ENCODE measurements around the gene ZFHX3.
A peak's percentile ranks its signal among the peaks of the same experiment; 100 is the strongest.

Gene ZFHX3

GRCh38 chr16:72901000-72901627, 146.8 kb downstream of the ZFHX3 start:
- DNase-seq (ENCODE audit: low read depth), result no peak

- DNase-seq (ENCODE audit: low read depth), result no peak
Observed at GRCh38 chr16:72898216-72898825, 149.6 kb downstream of the ZFHX3 start.

GRCh38 chr16:72897707-72898106, 150.2 kb downstream of the ZFHX3 start:
- no peak for DNase-seq (ENCODE audit: low read depth)

- no peak for DNase-seq (ENCODE audit: low read depth)
Observed at GRCh38 chr16:72896485-72897118, 151.3 kb downstream of the ZFHX3 start.

GRCh38 chr16:72895951-72896350, 152.0 kb downstream of the ZFHX3 start:
- DNase-seq (ENCODE audit: low read depth), result no peak

GRCh38 chr16:72894293-72895151, 153.4 kb downstream of the ZFHX3 start:
- no peak for DNase-seq (ENCODE audit: low read depth)

GRCh38 chr16:72891291-72892227, 156.4 kb downstream of the ZFHX3 start:
- DNase-seq (ENCODE audit: low read depth), result no peak

- no peak for DNase-seq (ENCODE audit: low read depth)
Observed at GRCh38 chr16:72890587-72890986, 157.3 kb downstream of the ZFHX3 start.

GRCh38 chr16:72889616-72890582, 158.0 kb downstream of the ZFHX3 start:
- no peak for DNase-seq (ENCODE audit: low read depth)

GRCh38 chr16:72887537-72887936, 160.4 kb downstream of the ZFHX3 start:
- no peak for DNase-seq (ENCODE audit: low read depth)

- no peak for DNase-seq (ENCODE audit: low read depth)
Observed at GRCh38 chr16:72886346-72886974, 161.5 kb downstream of the ZFHX3 start.

- DNase-seq (ENCODE audit: low read depth), result no peak
Observed at GRCh38 chr16:72884573-72884972, 163.4 kb downstream of the ZFHX3 start.

GRCh38 chr16:72884037-72884436, 163.9 kb downstream of the ZFHX3 start:
- DNase-seq (ENCODE audit: low read depth), result no peak

GRCh38 chr16:72879846-72880245, 168.1 kb downstream of the ZFHX3 start:
- no peak for DNase-seq (ENCODE audit: low read depth)

- no peak for DNase-seq (ENCODE audit: low read depth)
Observed at GRCh38 chr16:72878301-72879269, 169.3 kb downstream of the ZFHX3 start.

- no peak for DNase-seq (ENCODE audit: low read depth)
Observed at GRCh38 chr16:72877374-72878028, 170.4 kb downstream of the ZFHX3 start.

GRCh38 chr16:72876981-72877373, 171.0 kb downstream of the ZFHX3 start:
- no peak for DNase-seq (ENCODE audit: low read depth)

GRCh38 chr16:72876221-72876620, 171.7 kb downstream of the ZFHX3 start:
- peak; percentile 17 for DNase-seq (ENCODE audit: low read depth)
